Suprapubic skin (tissue), 4 donors: ENCODE data around the gene CASQ1. TPM values are rescaled to one million over a fixed set of nuclear protein-coding genes. Genes with fewer than 3 reads are reported as not detected.

Experiments
- DNase-seq, 2 donors: peaks; one replicate each; pipeline ENCODE4 v3.0.0-alpha.2; 2019; ENCODE audit warnings: low spot score in 2 of 2
- H3K27ac ChIP-seq: fragments of 200-600 bp; sonication (generic); one replicate; pipeline ENCODE4 v1.5.1; 2019
- H3K27me3 ChIP-seq: fragments of 200-600 bp; sonication (generic); one replicate; pipeline ENCODE4 v1.5.1; 2019
- H3K36me3 ChIP-seq: fragments of 200-600 bp; sonication (generic); one replicate; pipeline ENCODE4 v1.5.1; 2019
- H3K4me1 ChIP-seq: fragments of 200-600 bp; sonication (generic); one replicate; pipeline ENCODE4 v1.5.1; 2019
- H3K4me3 ChIP-seq: fragments of 200-600 bp; sonication (generic); one replicate; pipeline ENCODE4 v1.5.1; 2019; ENCODE audit warnings: mild to moderate bottlenecking
- H3K9me3 ChIP-seq: fragments of 200-600 bp; sonication (generic); one replicate; pipeline ENCODE4 v1.5.1; 2019
- EP300 ChIP-seq: sonication (generic); formaldehyde crosslinking; IDR thresholded peaks from one replicate; pipeline ENCODE4 v1.6.1; 2017; ENCODE audit warnings: antibody characterized with exemption
- POLR2A ChIP-seq, 2 donors: fragments of 450-650 bp; IDR thresholded peaks; one replicate each; pipeline ENCODE4 v1.6.1; 2017; ENCODE audit warnings: antibody characterized with exemption in 2 of 2, mild to moderate bottlenecking in 2 of 2, moderate library complexity in 2 of 2
- POLR2AphosphoS5 ChIP-seq, 3 donors: sonication (generic); formaldehyde crosslinking; IDR thresholded peaks; one replicate each; pipeline ENCODE4 v1.6.1; 2017; ENCODE audit warnings: antibody characterized with exemption in 3 of 3
- WGBS: methylation state at CpG from one replicate; pipeline ENCODE4 v1.1.5; 2018; 5-methylcytosine and 5-hydroxymethylcytosine counted together
- total RNA-seq, 4 donors: library from RNA; depleted of rRNA; stranded (reverse); fragments of >200 nt; gene quantifications; one replicate each; pipeline ENCODE4 v1.1.0, GENCODE V29; 2016
- TF ChIP-seq, protein P1 (sequence below), 2 donors: fragments of 200-600 bp in 1 of 2; fragments of 450-650 bp in 1 of 2; sonication (generic) in 1 of 2; IDR thresholded peaks; one replicate each; pipeline ENCODE4 v1.5.1; 2016 to 2019; ENCODE audit warnings: antibody characterized with exemption in 2 of 2, mild to moderate bottlenecking in 1 of 2, moderate library complexity in 1 of 2

CASQ1 gene
- total RNA-seq, 4 donors from 2014 or later, result not detected

DNA sequence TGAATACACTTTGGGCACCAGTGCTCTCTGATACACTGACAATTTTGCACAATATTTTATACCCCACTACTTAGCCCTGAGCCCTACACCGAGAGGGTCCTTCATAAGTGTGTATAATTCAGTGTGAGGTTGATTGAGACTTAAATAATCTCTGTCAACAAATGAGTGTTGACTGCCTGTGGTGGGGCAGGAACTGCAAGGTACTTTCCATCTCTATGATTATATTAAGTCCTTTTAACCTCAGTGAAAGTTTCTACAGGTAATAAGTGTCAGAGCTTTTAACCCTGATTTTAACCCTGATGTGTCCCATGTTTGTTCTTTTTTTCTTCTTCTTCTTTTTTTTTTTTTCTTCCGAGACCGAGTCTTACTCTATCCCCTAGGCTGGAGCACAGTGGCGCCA, 5.8 kb downstream of the CASQ1 start:
- TF ChIP-seq EP300 (no peak), POLR2AphosphoS5 (IDR thresholded peaks at IDR 0.05) (no peak), POLR2A (IDR thresholded peaks at IDR 0.05) (no peak)
- TF ChIP-seq, protein P1, sequence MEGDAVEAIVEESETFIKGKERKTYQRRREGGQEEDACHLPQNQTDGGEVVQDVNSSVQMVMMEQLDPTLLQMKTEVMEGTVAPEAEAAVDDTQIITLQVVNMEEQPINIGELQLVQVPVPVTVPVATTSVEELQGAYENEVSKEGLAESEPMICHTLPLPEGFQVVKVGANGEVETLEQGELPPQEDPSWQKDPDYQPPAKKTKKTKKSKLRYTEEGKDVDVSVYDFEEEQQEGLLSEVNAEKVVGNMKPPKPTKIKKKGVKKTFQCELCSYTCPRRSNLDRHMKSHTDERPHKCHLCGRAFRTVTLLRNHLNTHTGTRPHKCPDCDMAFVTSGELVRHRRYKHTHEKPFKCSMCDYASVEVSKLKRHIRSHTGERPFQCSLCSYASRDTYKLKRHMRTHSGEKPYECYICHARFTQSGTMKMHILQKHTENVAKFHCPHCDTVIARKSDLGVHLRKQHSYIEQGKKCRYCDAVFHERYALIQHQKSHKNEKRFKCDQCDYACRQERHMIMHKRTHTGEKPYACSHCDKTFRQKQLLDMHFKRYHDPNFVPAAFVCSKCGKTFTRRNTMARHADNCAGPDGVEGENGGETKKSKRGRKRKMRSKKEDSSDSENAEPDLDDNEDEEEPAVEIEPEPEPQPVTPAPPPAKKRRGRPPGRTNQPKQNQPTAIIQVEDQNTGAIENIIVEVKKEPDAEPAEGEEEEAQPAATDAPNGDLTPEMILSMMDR (IDR thresholded peaks at IDR 0.05), result no peak
- no peaks in the 10 kb centered on the region for H3K36me3 ChIP-seq
- H3K27me3 ChIP-seq, result no peaks in the 10 kb centered on the region
- 83% methylated on average over 4 of the region's 4 CpGs for WGBS
- H3K27ac ChIP-seq, result no peak overlapping the region
- H3K4me3 ChIP-seq, result no peak overlapping the region
- no peaks in the 10 kb centered on the region for H3K9me3 ChIP-seq
- no peak for DNase-seq
- H3K4me1 ChIP-seq, result peaks cover 10% of the 10 kb centered on the region

GRCh38 chr1:160197231-160197630, 6.9 kb downstream of the CASQ1 start:
- no peak overlapping the region for H3K27ac ChIP-seq
- no peaks in the 10 kb centered on the region for H3K27me3 ChIP-seq
- no peaks in the 10 kb centered on the region for H3K9me3 ChIP-seq
- no peak for TF ChIP-seq POLR2A (IDR thresholded peaks at IDR 0.05)
- peaks cover 10% of the 10 kb centered on the region for H3K4me1 ChIP-seq
- 91% methylated on average over 4 of the region's 4 CpGs for WGBS
- H3K36me3 ChIP-seq, result no peaks in the 10 kb centered on the region
- no peak overlapping the region for H3K4me3 ChIP-seq
- DNase-seq, result no peak

DNA sequence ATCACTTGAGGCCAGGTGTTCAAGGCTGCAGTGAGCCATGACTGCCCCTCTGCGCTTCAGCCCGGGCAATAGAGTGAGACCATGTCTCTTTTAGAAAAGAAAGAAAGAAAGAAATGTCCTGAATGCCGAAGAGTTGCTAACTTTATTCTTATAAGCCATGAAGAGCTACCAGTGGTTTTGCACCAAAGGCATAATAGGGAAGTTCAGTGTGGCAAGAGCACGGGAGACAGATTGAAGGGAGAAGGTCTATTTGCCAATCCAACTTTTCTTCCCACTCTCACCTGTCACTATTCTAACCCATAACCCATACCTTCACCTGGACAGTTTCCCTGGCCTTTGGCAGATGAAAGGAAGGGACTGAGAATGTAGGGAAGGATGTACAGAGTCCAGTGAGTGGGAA, 10.4 kb downstream of the CASQ1 start:
- Histone ChIP-seq H3K9me3 (no peaks in the 10 kb centered on the region), H3K27ac (no peak overlapping the region), H3K27me3 (no peaks in the 10 kb centered on the region), H3K4me3 (no peak overlapping the region), H3K4me1 (peaks cover 10% of the 10 kb centered on the region), H3K36me3 (no peaks in the 10 kb centered on the region)
- TF ChIP-seq POLR2AphosphoS5 (IDR thresholded peaks at IDR 0.05), result no peak
- no peak for TF ChIP-seq EP300
- TF ChIP-seq, protein P1 (IDR thresholded peaks at IDR 0.05), result no peak
- TF ChIP-seq POLR2A (IDR thresholded peaks at IDR 0.05), result no peak
- WGBS, result 86% methylated on average over 4 of the region's 4 CpGs
- DNase-seq, result no peak

GRCh38 chr1:160204526-160205241, 14.3 kb downstream of the CASQ1 start:
- WGBS, result 20% methylated on average over 7 of the region's 7 CpGs
- TF ChIP-seq EP300, result no peak
- H3K9me3 ChIP-seq, result no peaks in the 10 kb centered on the region
- H3K4me3 ChIP-seq, result peak overlapping the region; percentile 87
- peak overlapping the region; percentile 96 for H3K27ac ChIP-seq
- H3K4me1 ChIP-seq, result peaks cover 47% of the 10 kb centered on the region
- no peaks in the 10 kb centered on the region for H3K27me3 ChIP-seq
- DNase-seq, result no peak
- H3K36me3 ChIP-seq, result peaks cover 10% of the 10 kb centered on the region

- H3K36me3 ChIP-seq, result peaks cover 15% of the 10 kb centered on the region
- peak within 1 kb of the TSS; percentile 96 for H3K27ac ChIP-seq
- peak within 1 kb of the TSS; percentile 87 for H3K4me3 ChIP-seq
- TF ChIP-seq, protein P1 (IDR thresholded peaks at IDR 0.05), result no peak
- peak; percentile 14 to 54 for TF ChIP-seq POLR2A (IDR thresholded peaks at IDR 0.05)
- TF ChIP-seq EP300, result no peak
- WGBS, result 0% methylated on average over 18 of the region's 76 CpGs
- DNase-seq, result peak; percentile 80 to 85
- H3K4me1 ChIP-seq, result peaks cover 55% of the 10 kb centered on the region
- H3K27me3 ChIP-seq, result no peaks in the 10 kb centered on the region
- no peaks in the 10 kb centered on the region for H3K9me3 ChIP-seq
Measured at GRCh38 chr1:160205242-160206035, 15.1 kb downstream of the CASQ1 start, which contains the start of gene PEA15. PEA15 (plus strand) TSS chr1:160205384; CDS start chr1:160211545, 6,161 bp downstream.

DNA sequence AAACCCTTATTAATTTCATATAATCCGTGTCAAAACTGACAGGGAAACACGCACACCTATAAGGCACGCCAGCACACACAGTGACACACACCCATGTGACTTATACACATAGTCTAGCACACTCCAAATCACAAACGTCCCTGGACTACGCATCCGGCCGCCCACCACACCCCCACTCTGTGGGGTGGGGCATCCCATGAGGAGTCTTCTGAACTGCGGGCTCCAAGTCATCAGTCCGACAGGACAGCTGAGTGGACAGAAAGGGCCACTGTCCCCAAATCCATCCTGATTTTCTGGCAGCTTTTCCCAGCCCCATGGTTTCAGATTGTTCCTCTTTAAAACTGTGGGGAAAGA, 15.6 kb downstream of the CASQ1 start:
- Histone ChIP-seq H3K27me3 (no peaks in the 10 kb centered on the region), H3K9me3 (no peaks in the 10 kb centered on the region), H3K4me3 (peak overlapping the region; percentile 87), H3K36me3 (peaks cover 15% of the 10 kb centered on the region), H3K4me1 (peaks cover 61% of the 10 kb centered on the region), H3K27ac (peak overlapping the region; percentile 96)
- TF ChIP-seq POLR2A (IDR thresholded peaks at IDR 0.05), result no peak
- TF ChIP-seq EP300, result no peak
- TF ChIP-seq, protein P1 (IDR thresholded peaks at IDR 0.05), result no peak
- no peak for TF ChIP-seq POLR2AphosphoS5 (IDR thresholded peaks at IDR 0.05)
- DNase-seq, result peak; percentile 60 to 81
- WGBS, result 3% methylated on average over 9 of the region's 9 CpGs
